PC-3 (cell line): Measurements from ENCODE around the gene SYT11.

Source experiments
- EZH2 ChIP-seq: fragments of 300-600 bp; sonication (generic); IDR thresholded peaks from one replicate; pipeline ENCODE4 v1.6.1; 2017; ENCODE audit warnings: antibody characterized with exemption, mild to moderate bottlenecking, low read length; ENCODE audit not compliant: unreplicated experiment
- EZH2phosphoT487 ChIP-seq: fragments of 300-600 bp; sonication (generic); IDR thresholded peaks from 2 replicates; pipeline ENCODE4 v1.6.1; 2018; ENCODE audit warnings: mild to moderate bottlenecking, antibody characterized with exemption, low read length, borderline replicate concordance
- TF ChIP-seq, protein P1 (sequence below): fragments of 300-600 bp; sonication (generic); conservative IDR thresholded peaks from 2 replicates; pipeline ENCODE4 v1.5.1; 2017; ENCODE audit warnings: antibody characterized with exemption, low read depth, mild to moderate bottlenecking, low read length

GRCh38 chr1:155858800-155859233 lies 550 bp upstream of the SYT11 start:
- TF ChIP-seq EZH2 (no peak), EZH2phosphoT487 (no peak)
- TF ChIP-seq, protein P1, sequence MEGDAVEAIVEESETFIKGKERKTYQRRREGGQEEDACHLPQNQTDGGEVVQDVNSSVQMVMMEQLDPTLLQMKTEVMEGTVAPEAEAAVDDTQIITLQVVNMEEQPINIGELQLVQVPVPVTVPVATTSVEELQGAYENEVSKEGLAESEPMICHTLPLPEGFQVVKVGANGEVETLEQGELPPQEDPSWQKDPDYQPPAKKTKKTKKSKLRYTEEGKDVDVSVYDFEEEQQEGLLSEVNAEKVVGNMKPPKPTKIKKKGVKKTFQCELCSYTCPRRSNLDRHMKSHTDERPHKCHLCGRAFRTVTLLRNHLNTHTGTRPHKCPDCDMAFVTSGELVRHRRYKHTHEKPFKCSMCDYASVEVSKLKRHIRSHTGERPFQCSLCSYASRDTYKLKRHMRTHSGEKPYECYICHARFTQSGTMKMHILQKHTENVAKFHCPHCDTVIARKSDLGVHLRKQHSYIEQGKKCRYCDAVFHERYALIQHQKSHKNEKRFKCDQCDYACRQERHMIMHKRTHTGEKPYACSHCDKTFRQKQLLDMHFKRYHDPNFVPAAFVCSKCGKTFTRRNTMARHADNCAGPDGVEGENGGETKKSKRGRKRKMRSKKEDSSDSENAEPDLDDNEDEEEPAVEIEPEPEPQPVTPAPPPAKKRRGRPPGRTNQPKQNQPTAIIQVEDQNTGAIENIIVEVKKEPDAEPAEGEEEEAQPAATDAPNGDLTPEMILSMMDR: no peak
